Measurements from ENCODE around the gene SDCCAG8. TPM values are rescaled to one million over a fixed set of nuclear protein-coding genes. Genes with fewer than 3 reads are reported as not detected.

SDCCAG8 gene
- total RNA-seq, 1 experiment from 2014 or later, result 194 TPM

GRCh38 chr1:243287652-243288051 lies 31.8 kb downstream of the SDCCAG8 start:
- TF ChIP-seq EZH2 (IDR thresholded peaks at IDR 0.05; ENCODE audit: low read length, unreplicated experiment) (no peak), CTCF (conservative IDR thresholded peaks at IDR 0.05; ENCODE audit: low read depth, low read length) (no peak), EZH2phosphoT487 (IDR thresholded peaks at IDR 0.05; ENCODE audit: borderline replicate concordance, low read length) (no peak)
- H4K20me1 ChIP-seq (ENCODE audit: low read length), result no peaks in the 10 kb centered on the region
- CTCF ChIA-PET, result interaction anchor here (1.2 kb wide), 1 partner anchor 32 kb away, joined by 4 read pairs; the partner anchor contains the start of gene SDCCAG8
- H3K27me3 ChIP-seq (ENCODE audit: low read length), result no peaks in the 10 kb centered on the region
- peak overlapping the region; percentile 67 for H3K27ac ChIP-seq (ENCODE audit: low read length)
- 0 out of 2 replicates have a peak overlapping the region, but pooled peaks have one; percentile 0 for H3K4me3 ChIP-seq (ENCODE audit: low read length)
- H3K79me2 ChIP-seq (ENCODE audit: low read length), result no peaks in the 10 kb centered on the region
- peaks cover 17% of the 10 kb centered on the region for H3F3A ChIP-seq (ENCODE audit: low read length, unreplicated experiment)
- ATAC-seq (peak; percentile 94), DNase-seq (peak; percentile 91)
- H3K9ac ChIP-seq (ENCODE audit: low read length), result peak overlapping the region; percentile 28
- peak overlapping the region; percentile 42 for H3K4me2 ChIP-seq (ENCODE audit: low read length)
- H3K9me2 ChIP-seq (replicated peaks; ENCODE audit: low read length), result no peaks in the 10 kb centered on the region
- BruUV-seq (replicated peaks), result TSS peak; percentile 23
- H3K9me3 ChIP-seq (ENCODE audit: low read length), result no peaks in the 10 kb centered on the region
- H3K36me3 ChIP-seq (ENCODE audit: low read depth, low read length), result peaks cover 39% of the 10 kb centered on the region
- H2AFZ ChIP-seq (ENCODE audit: low read length), result peak overlapping the region; percentile 0; the same call in 1 of the 2 replicates
- intact Hi-C loops (cut with micrococcal nuclease), result loop anchor here (1.0 kb wide), 2 partner anchors 19 to 32 kb away; partner anchors contain the start of gene CEP170
- POLR2A ChIA-PET (ENCODE audit: unreplicated experiment), result interaction anchor here (0.6 kb wide), 1 partner anchor 1648 kb away, joined by 3 read pairs; the partner anchor contains the start of genes CHML and OPN3
- H3K4me1 ChIP-seq (ENCODE audit: insufficient read depth, low read length), result peaks cover 29% of the 10 kb centered on the region

GRCh38 chr1:243288062-243288461 lies 32.2 kb downstream of the SDCCAG8 start:
- H3K9me3 ChIP-seq (ENCODE audit: low read length), result no peaks in the 10 kb centered on the region
- no peak overlapping the region for H3K4me3 ChIP-seq (ENCODE audit: low read length)
- H3K79me2 ChIP-seq (ENCODE audit: low read length), result no peaks in the 10 kb centered on the region
- intact Hi-C loops (cut with micrococcal nuclease), result no loop called here
- no peaks in the 10 kb centered on the region for H3K27me3 ChIP-seq (ENCODE audit: low read length)
- H4K20me1 ChIP-seq (ENCODE audit: low read length), result no peaks in the 10 kb centered on the region
- ChIA-PET POLR2A (ENCODE audit: unreplicated experiment) (no interaction called here), CTCF (no interaction called here)
- no peak for TF ChIP-seq EZH2 (IDR thresholded peaks at IDR 0.05; ENCODE audit: low read length, unreplicated experiment)
- no peak for TF ChIP-seq EZH2phosphoT487 (IDR thresholded peaks at IDR 0.05; ENCODE audit: borderline replicate concordance, low read length)
- TF ChIP-seq CTCF (conservative IDR thresholded peaks at IDR 0.05; ENCODE audit: low read depth, low read length), result no peak
- H3K27ac ChIP-seq (ENCODE audit: low read length), result peak overlapping the region; percentile 67
- no peaks in the 10 kb centered on the region for H3K9me2 ChIP-seq (replicated peaks; ENCODE audit: low read length)
- peaks cover 43% of the 10 kb centered on the region for H3K36me3 ChIP-seq (ENCODE audit: low read depth, low read length)
- 0 out of 2 replicates have a peak overlapping the region, but pooled peaks have one; percentile 0 for H2AFZ ChIP-seq (ENCODE audit: low read length)
- DNase-seq (no peak), ATAC-seq (no peak)
- H3K9ac ChIP-seq (ENCODE audit: low read length), result peak overlapping the region; percentile 0; the same call in 1 of the 2 replicates
- peaks cover 17% of the 10 kb centered on the region for H3F3A ChIP-seq (ENCODE audit: low read length, unreplicated experiment)
- BruUV-seq (replicated peaks), result no TSS peak
- peaks cover 29% of the 10 kb centered on the region for H3K4me1 ChIP-seq (ENCODE audit: insufficient read depth, low read length)
- peak overlapping the region; percentile 42 for H3K4me2 ChIP-seq (ENCODE audit: low read length)

GRCh38 chr1:243291292-243291691 lies 35.5 kb downstream of the SDCCAG8 start:
- H3K36me3 ChIP-seq (ENCODE audit: low read depth, low read length), result peaks cover 53% of the 10 kb centered on the region
- no TSS peak for BruUV-seq (replicated peaks)
- peaks cover 22% of the 10 kb centered on the region for H3K4me1 ChIP-seq (ENCODE audit: insufficient read depth, low read length)
- ChIA-PET POLR2A (ENCODE audit: unreplicated experiment) (no interaction called here), CTCF (no interaction called here)
- no peak overlapping the region for H3K4me2 ChIP-seq (ENCODE audit: low read length)
- intact Hi-C loops (cut with micrococcal nuclease), result no loop called here
- H3F3A ChIP-seq (ENCODE audit: low read length, unreplicated experiment), result peaks cover 10% of the 10 kb centered on the region
- H3K27ac ChIP-seq (ENCODE audit: low read length), result no peak overlapping the region
- H3K9ac ChIP-seq (ENCODE audit: low read length), result no peak overlapping the region
- ATAC-seq (no peak), DNase-seq (no peak)
- no peaks in the 10 kb centered on the region for H3K27me3 ChIP-seq (ENCODE audit: low read length)
- H3K9me2 ChIP-seq (replicated peaks; ENCODE audit: low read length), result no peaks in the 10 kb centered on the region
- H4K20me1 ChIP-seq (ENCODE audit: low read length), result no peaks in the 10 kb centered on the region
- H3K4me3 ChIP-seq (ENCODE audit: low read length), result no peak overlapping the region
- no peaks in the 10 kb centered on the region for H3K79me2 ChIP-seq (ENCODE audit: low read length)
- no peak overlapping the region for H2AFZ ChIP-seq (ENCODE audit: low read length)
- TF ChIP-seq EZH2phosphoT487 (IDR thresholded peaks at IDR 0.05; ENCODE audit: borderline replicate concordance, low read length) (no peak), CTCF (conservative IDR thresholded peaks at IDR 0.05; ENCODE audit: low read depth, low read length) (no peak), EZH2 (IDR thresholded peaks at IDR 0.05; ENCODE audit: low read length, unreplicated experiment) (no peak)
- H3K9me3 ChIP-seq (ENCODE audit: low read length), result peaks cover 9% of the 10 kb centered on the region
